SU-DHL-6 (cell line): Measurements from ENCODE around the gene MYO18A.

Source experiments
- H2AFZ ChIP-seq: fragments of 200-600 bp; sonication (generic); 2 replicates; pipeline ENCODE4 v1.6.1; 2014; ENCODE audit warnings: low read depth, mild to moderate bottlenecking, moderate library complexity, mixed read lengths, antibody characterized with exemption, low read length; ENCODE audit not compliant: severe bottlenecking
- H3F3A ChIP-seq: fragments of 200-600 bp; shearing (Covaris generic); 2 replicates; pipeline ENCODE4 v1.6.0; 2016; ENCODE audit warnings: antibody characterized with exemption, mild to moderate bottlenecking; ENCODE audit not compliant: insufficient read depth
- H3K27ac ChIP-seq: fragments of 200-600 bp; sonication (generic); 2 replicates; pipeline ENCODE4 v1.5.1; 2016; ENCODE audit warnings: low read depth, mild to moderate bottlenecking, low read length, moderate library complexity, mixed read lengths
- H3K27me3 ChIP-seq: fragments of 200-600 bp; sonication (generic), shearing (Covaris generic); 2 replicates; pipeline ENCODE4 v1.6.0; 2014; ENCODE audit warnings: mild to moderate bottlenecking, low read length
- H3K36me3 ChIP-seq: fragments of 200-600 bp; sonication (generic); 2 replicates; pipeline ENCODE4 v1.6.1; 2014; ENCODE audit warnings: mild to moderate bottlenecking, low read length, mixed read lengths
- H3K4me2 ChIP-seq: fragments of 300-600, 200-600 bp; shearing (Covaris generic), sonication (generic); 2 replicates; pipeline ENCODE4 v1.6.0; 2014; ENCODE audit warnings: low read length, low read depth, mild to moderate bottlenecking; ENCODE audit not compliant: poor library complexity, severe bottlenecking
- H3K4me3 ChIP-seq: fragments of 200-600 bp; sonication (generic); 2 replicates; pipeline ENCODE4 v1.5.1; 2014; ENCODE audit warnings: antibody characterized with exemption, low read length, mild to moderate bottlenecking, mixed read lengths; ENCODE audit not compliant: insufficient read depth, poor library complexity, severe bottlenecking
- H3K79me2 ChIP-seq: fragments of 200-600 bp; sonication (generic); 2 replicates; pipeline ENCODE4 v1.6.1; 2014; ENCODE audit warnings: mild to moderate bottlenecking, low read length, moderate library complexity; ENCODE audit not compliant: insufficient read depth
- H3K9ac ChIP-seq: fragments of 200-600 bp; sonication (generic); 2 replicates; pipeline ENCODE4 v1.7.0; 2014; ENCODE audit warnings: mild to moderate bottlenecking, low read length
- H3K9me2 ChIP-seq: fragments of 200-600 bp; sonication (generic); replicated peaks from 2 replicates; pipeline ENCODE4 v1.6.1; 2014; ENCODE audit warnings: low read length; ENCODE audit not compliant: insufficient read depth
- H3K9me3 ChIP-seq: fragments of 200-600 bp; sonication (generic); 2 replicates; pipeline ENCODE4 v1.6.1; 2014; ENCODE audit warnings: low read length, mixed read lengths; ENCODE audit not compliant: insufficient read depth
- H4K20me1 ChIP-seq: fragments of 200-600 bp; sonication (generic); 2 replicates; pipeline ENCODE4 v1.6.1; 2014; ENCODE audit warnings: low read depth, mild to moderate bottlenecking, antibody characterized with exemption, low read length, moderate library complexity, mixed read lengths
- CTCF ChIP-seq: fragments of 200-600 bp; sonication (generic); IDR thresholded peaks from one replicate; pipeline ENCODE4 v1.5.1; 2017; ENCODE audit warnings: antibody characterized with exemption, mild to moderate bottlenecking, low read length, moderate library complexity; ENCODE audit not compliant: insufficient read depth, poor library complexity, severe bottlenecking
- EZH2phosphoT487 ChIP-seq: fragments of 200-600 bp; sonication (generic), shearing (Covaris generic); conservative IDR thresholded peaks from 2 replicates; pipeline ENCODE4 v1.6.1; 2018; ENCODE audit warnings: mild to moderate bottlenecking, antibody characterized with exemption, low read length, moderate library complexity, mixed read lengths

The MYO18A gene

GRCh38 chr17:29041571-29041970 is 138.6 kb downstream of the MYO18A start:
- no peaks in the 10 kb centered on the region for H3K9me2 ChIP-seq
- no peaks in the 10 kb centered on the region for H3F3A ChIP-seq
- H3K9me3 ChIP-seq, result no peaks in the 10 kb centered on the region
- H3K36me3 ChIP-seq, result no peaks in the 10 kb centered on the region
- H3K4me2 ChIP-seq, result no peak overlapping the region
- TF ChIP-seq CTCF (no peak), EZH2phosphoT487 (no peak)
- no peaks in the 10 kb centered on the region for H4K20me1 ChIP-seq
- H2AFZ ChIP-seq, result no peak overlapping the region
- no peak overlapping the region for H3K27ac ChIP-seq
- H3K79me2 ChIP-seq, result no peaks in the 10 kb centered on the region
- no peak overlapping the region for H3K4me3 ChIP-seq
- H3K27me3 ChIP-seq, result no peaks in the 10 kb centered on the region
- no peak overlapping the region for H3K9ac ChIP-seq

GRCh38 chr17:29041091-29041490 is 139.1 kb downstream of the MYO18A start:
- Histone ChIP-seq H3K4me2 (no peak overlapping the region), H3K4me3 (no peak overlapping the region), H3K9ac (no peak overlapping the region), H2AFZ (no peak overlapping the region), H3K36me3 (no peaks in the 10 kb centered on the region), H3K9me2 (no peaks in the 10 kb centered on the region), H3K27me3 (no peaks in the 10 kb centered on the region), H3K9me3 (no peaks in the 10 kb centered on the region), H3K79me2 (no peaks in the 10 kb centered on the region), H3K27ac (no peak overlapping the region), H4K20me1 (no peaks in the 10 kb centered on the region), H3F3A (no peaks in the 10 kb centered on the region)
- TF ChIP-seq EZH2phosphoT487, result no peak
- no peak for TF ChIP-seq CTCF

- no peaks in the 10 kb centered on the region for H3K27me3 ChIP-seq
- H3K9me3 ChIP-seq, result no peaks in the 10 kb centered on the region
- no peaks in the 10 kb centered on the region for H3K36me3 ChIP-seq
- no peaks in the 10 kb centered on the region for H4K20me1 ChIP-seq
- no peaks in the 10 kb centered on the region for H3K79me2 ChIP-seq
- no peak overlapping the region for H3K4me3 ChIP-seq
- no peaks in the 10 kb centered on the region for H3K9me2 ChIP-seq
- no peak for TF ChIP-seq EZH2phosphoT487
- no peak for TF ChIP-seq CTCF
- no peak overlapping the region for H3K9ac ChIP-seq
- H3K4me2 ChIP-seq, result no peak overlapping the region
- no peak overlapping the region for H3K27ac ChIP-seq
- no peaks in the 10 kb centered on the region for H3F3A ChIP-seq
- no peak overlapping the region for H2AFZ ChIP-seq
Measured at GRCh38 chr17:29039764-29040598, 140.2 kb downstream of the MYO18A start.
